Fibroblast of pulmonary artery (primary cell): ENCODE measurements around the gene SRPK2.

Experiments used
- DNase-seq: peaks from one replicate; pipeline ENCODE4 v3.0.0-alpha.2; 2010; ENCODE audit warnings: low read depth
- H3K4me3 ChIP-seq: replicated peaks from 2 replicates; pipeline ENCODE4 v1.5.1; 2011; ENCODE audit warnings: low read depth, mild to moderate bottlenecking, control low read depth, low read length, moderate library complexity
- CTCF ChIP-seq: IDR thresholded peaks from 2 replicates; pipeline ENCODE4 v1.5.1; 2011; ENCODE audit warnings: mild to moderate bottlenecking, control low read depth, low read length, inconsistent platforms; ENCODE audit errors: missing control alignments

The SRPK2 gene

GRCh38 chr7:105408791-105409410, 20.2 kb upstream of the SRPK2 start:
- H3K4me3 ChIP-seq = no peak overlapping the region
- DNase-seq = no peak
- no peak for TF ChIP-seq CTCF

DNA sequence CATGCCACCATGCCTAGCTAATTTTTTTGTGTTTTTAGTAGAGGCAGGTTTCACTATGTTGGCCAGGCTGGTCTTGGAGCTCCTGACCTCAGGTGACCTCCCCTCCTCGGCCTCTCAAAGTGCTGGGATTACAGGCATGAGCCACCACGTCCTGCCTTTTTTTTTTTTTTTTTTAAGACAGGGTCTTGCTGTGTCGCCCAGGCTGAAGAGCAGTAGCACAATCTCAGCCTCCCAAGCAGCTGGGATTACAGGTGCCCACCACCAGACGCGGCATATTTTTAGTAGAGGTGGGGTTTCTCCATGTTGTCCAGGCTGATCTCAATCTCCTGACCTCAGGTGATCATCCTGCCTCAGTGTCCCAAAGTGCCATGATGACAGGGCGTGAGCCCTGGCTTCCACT, 14.4 kb upstream of the SRPK2 start:
- no peak for DNase-seq
- H3K4me3 ChIP-seq = no peak overlapping the region
- TF ChIP-seq CTCF = no peak

- no peak for TF ChIP-seq CTCF
- H3K4me3 ChIP-seq = no peak overlapping the region
- DNase-seq = peak; percentile 25
Measured at GRCh38 chr7:105402221-105403095, 13.7 kb upstream of the SRPK2 start.

DNA sequence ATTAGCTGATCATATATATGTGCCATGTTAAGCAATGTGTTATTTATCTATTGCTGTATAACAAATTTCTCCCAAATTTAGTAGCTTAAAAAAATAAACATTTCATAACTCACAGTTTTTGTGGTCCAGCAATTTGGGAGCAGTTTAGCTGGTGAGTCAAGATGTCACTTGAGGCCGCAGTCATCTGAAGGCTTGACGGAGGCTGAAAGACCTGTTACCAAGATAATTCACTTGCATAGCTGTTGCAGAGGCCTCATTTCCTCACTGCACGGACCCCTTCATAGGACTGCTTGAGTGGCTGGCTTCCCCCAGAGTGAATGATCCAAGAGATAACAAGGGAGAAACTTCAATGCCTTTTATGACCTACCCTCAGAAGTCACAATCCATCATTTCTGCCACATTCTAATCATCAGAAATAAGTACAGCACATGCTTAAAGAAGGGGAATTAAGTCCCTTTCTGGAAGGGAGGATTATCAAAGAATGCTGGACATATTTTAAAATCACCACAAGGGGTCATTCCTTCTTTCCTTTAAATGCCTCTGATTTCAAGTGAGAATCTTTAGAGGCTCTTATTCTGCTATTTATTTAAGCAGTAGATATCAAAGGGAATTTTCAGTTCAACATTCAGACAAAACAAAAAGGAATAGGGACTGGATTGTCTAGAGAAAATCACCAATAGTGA, 10.5 kb upstream of the SRPK2 start:
- H3K4me3 ChIP-seq = no peak overlapping the region
- TF ChIP-seq CTCF = peak; percentile 41
- peak; percentile 61 for DNase-seq

DNA sequence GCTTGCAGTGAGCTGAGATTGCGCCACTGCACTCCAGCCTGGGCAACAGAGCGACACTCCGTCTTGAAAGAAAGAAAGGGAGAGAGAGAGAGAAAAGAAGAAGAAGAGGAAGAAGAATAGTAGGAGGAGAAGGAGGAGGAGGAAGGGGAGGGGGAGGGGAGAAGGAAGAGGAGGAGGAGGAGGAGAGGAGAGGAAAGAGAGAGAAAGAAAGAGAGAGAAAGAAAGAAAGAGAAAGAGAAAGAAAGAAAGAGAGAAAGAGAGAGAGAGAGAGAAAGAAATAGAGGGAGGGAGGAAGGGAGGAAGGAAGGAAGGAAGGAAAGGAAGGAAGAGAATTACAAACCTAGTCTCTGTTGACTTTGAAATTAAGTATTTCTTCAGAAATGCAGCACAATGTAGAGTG, 7.8 kb upstream of the SRPK2 start:
- TF ChIP-seq CTCF = no peak
- H3K4me3 ChIP-seq = no peak overlapping the region
- DNase-seq = no peak

DNA sequence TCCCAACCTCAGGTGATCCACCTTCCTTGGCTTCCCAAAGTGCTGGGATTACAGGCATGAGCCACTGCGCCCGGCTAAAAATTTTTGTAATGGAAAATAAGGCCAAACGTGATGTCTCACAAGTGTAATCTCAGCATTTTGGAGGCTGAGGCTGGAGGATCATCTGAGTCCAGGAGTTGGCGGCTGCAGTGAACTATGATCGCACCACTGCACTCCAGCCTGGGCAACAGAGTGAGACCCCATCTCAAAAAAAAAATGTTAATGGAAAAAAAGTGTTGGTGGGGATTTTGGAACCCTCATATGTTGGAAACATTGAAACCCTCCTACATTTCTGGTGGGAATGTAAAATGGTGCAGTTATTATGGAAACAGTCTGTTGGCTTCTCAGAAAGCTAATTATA, 2.7 kb upstream of the SRPK2 start:
- DNase-seq = no peak
- H3K4me3 ChIP-seq = no peak overlapping the region
- no peak for TF ChIP-seq CTCF
